CMK (cell line): ENCODE measurements around the gene PRRT1.
A peak's percentile ranks its signal among the peaks of the same experiment; 100 is the strongest.
"Not testable (repeated sequence)": the region's sequence is repeated elsewhere in the genome, so short reads cannot be mapped to it uniquely, and the experiment has no call there.

Experiments used
- DNase-seq: peaks from one replicate; pipeline ENCODE4 v3.0.0-alpha.2; 2010; ENCODE audit warnings: low read depth

PRRT1 gene

DNA sequence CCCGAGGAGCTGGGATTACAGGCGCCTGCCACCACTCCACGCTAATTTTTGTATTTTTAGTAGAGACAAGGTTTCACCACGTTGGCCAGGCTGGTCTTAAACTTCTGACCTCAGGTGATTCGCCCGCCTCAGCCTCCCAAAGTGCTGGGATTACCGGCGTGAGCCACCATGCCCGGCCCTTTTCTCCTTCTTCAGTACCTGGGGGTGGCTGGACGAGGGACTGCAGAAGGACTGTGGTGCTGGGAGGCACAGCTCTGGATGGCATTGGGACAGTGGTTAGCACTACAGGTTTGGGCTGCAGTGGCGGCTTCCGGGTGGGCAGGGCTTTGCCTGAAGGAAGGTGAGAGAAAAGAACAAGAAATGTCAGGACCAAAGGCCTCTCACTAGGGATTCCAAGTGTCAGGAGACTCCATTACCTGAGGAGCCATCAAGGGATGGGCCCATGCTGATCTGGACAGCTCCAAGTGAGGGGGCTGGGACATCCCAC lies 31.1 kb downstream of the PRRT1 start:
- DNase-seq, result no peak

GRCh38 chr6:32118782-32119628 lies 32.7 kb downstream of the PRRT1 start:
- peak; percentile 52 for DNase-seq

DNA sequence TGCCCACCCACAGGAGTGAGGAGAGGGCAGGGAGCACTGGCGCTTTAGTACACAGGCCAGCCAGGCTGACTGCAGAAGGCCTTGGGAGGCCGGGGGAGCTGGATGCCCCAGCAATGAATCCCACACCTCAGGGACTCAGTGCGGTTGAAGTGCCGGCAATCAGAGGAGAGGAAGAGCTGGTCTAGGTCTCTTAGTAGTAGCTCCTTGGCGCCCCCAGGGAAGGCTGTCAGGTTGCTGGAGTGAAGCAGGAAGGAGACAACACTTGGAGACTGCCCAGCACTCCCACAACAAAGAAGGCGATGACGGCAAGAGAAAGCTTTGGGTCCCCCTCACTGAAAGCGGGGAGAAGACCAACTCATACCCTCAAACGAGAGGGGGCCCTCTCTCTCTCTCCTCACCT lies 34.3 kb downstream of the PRRT1 start:
- DNase-seq, result no peak

DNA sequence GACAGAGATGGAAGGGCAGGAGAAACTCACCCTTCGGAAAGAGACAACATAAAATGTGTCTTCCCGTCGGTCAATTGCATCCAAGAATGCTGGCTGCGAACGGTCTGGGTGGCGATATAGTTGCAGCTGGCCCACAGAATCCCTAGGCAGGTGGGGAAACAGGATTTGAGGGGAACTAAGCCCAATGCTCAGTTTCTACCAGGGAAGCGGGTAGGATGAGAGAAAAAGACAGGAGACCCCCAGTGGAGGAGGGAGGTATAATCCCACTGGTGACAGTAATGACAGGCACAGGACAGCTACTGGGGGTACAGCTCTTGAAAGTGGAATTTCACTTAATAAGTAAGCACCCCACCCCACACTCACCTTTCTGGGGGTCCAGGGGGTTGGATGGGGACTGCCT lies 35.1 kb downstream of the PRRT1 start:
- no peak for DNase-seq

DNA sequence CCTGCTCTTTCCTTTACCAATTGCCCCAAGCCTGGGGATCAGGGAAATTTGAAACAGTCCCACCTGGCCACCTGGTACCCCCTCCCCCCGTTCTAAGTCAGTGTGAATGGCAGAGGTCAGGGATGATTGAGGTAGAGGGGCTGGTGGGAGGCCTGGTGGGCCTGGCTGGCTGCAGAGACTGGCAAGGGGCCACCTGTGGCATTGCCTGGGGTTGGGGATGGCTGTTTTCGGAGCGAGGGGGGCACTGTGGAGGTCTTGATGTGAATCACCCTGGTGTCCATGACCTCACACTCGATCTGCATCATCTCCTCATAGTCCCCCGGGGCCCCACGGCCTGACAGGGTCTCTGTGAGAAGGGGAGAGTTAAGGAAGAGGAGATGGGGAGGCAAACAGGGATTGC lies 36.1 kb downstream of the PRRT1 start:
- no peak for DNase-seq

GRCh38 chr6:32114796-32115195 lies 36.9 kb downstream of the PRRT1 start:
- no peak for DNase-seq

- no peak for DNase-seq
Measured at GRCh38 chr6:32113386-32114352, 38.1 kb downstream of the PRRT1 start.

DNA sequence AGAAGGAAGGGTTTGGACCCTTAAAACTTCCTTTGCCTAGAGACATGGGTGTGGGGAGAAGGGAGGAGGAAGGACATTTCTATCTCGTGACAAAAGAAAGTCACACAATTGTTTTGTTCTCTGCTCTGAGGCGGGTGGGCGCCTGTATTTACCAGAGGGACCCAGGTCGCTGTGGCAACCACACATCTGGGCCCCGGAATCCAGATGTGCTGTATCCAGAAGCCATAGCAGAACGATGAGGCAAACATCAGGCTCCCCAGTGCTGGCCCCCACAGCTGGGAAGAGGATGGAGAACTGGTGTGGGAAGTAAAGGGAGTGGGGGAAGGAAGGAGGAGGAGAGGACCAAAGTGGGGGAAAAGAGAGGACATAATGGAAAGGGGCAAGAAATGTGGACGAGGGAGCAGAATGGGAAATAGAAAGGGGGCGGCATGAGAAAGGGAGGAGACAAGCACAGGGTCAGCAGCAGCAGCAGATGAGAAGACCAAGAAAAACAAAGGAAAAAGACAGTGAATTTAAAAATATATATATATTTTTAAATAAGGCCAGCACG lies 39.2 kb downstream of the PRRT1 start:
- DNase-seq, result no peak

DNA sequence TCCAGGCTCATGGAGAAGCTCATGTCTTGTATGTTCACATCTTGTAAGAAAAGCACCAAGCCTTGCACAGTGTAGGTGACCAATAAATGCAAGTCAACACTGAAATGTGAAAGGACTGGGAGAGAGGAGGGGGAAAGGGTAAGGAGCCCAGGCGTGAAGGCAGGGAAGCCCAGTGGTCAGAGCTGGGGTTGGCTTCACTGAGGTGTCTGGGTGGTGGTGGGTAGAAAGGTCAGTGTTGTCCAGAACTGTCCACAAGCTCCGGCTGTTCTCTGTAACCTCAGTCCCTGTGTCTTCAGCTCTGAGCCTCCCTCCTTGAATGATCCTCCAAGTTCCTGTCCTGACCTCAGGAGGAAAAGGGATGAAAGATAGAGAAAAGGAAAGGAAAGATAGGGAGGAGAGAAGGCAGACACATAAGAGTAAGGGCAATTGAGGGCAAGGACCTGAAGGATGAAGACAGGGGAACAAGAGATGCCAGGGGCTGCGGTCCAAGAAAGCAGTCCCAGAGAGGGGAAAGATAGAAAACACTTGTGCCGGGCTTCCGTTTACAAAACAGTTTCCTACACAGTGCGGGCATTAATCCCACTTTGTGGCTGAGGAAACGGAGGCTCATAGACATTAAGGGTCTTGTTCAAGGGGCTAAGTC lies 40.2 kb downstream of the PRRT1 start:
- DNase-seq, result no peak

DNA sequence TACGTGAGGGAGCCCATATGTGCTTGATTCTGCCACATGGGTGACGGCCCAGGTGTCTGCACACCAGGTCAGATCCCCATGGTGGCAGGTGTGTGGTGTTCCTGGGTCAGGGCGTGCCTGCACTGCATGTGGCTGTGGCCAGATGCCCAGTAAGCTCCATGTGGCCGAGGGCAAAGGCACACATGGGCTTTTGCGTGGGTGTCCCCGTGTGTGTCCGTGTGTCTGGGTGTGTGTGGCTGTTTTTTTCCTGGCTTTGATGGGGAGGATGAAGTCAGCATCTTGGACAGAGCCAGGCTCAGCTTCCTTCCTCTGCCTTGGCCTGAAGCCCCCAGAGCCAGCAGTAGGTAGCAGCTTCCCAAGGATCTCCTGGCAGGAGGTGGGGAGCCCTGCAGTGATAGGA lies 41.1 kb downstream of the PRRT1 start:
- DNase-seq, result no peak

GRCh38 chr6:32109765-32110160 lies 42.0 kb downstream of the PRRT1 start:
- no peak for DNase-seq

GRCh38 chr6:32109114-32109764 lies 42.5 kb downstream of the PRRT1 start, which contains the start of gene TNXB:
TNXB (minus strand) TSS chr6:32109338; CDS start chr6:32098198, 11,140 bp downstream.
- DNase-seq, result no peak

GRCh38 chr6:32108727-32109113 lies 43.0 kb downstream of the PRRT1 start:
- DNase-seq, result no peak

- DNase-seq, result no peak
Measured at GRCh38 chr6:32108094-32108627, 43.6 kb downstream of the PRRT1 start.

GRCh38 chr6:32107406-32107805 lies 44.3 kb downstream of the PRRT1 start:
- DNase-seq, result no peak

- DNase-seq, result no peak
Measured at GRCh38 chr6:32105433-32105832, 46.3 kb downstream of the PRRT1 start.

DNA sequence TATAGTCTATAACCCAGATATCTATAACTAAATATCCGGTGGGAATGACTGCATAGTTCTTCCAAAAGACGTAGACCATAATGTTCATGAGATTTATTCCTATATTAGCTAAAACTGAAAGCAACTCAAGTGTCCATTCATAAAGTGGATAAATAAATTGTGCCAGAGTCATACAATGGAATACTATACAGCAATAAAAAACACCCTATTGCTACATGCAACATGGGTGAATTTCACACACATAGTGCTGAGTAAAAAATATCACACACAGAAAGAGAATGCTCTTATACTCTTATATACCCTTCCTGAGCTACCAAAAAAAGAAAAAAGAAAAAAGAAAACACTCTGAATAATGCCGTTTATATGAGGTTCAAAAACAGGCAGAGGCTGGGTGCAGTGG lies 49.5 kb downstream of the PRRT1 start:
- no peak for DNase-seq

- not testable (repeated sequence) for DNase-seq
Measured at GRCh38 chr6:32100251-32100650, 51.5 kb downstream of the PRRT1 start.
